GM18867 (cell line): Measurements from ENCODE around the gene GNPNAT1.
A peak's percentile ranks its signal among the peaks of the same experiment; 100 is the strongest.
"Not testable (repeated sequence)": the region's sequence is repeated elsewhere in the genome, so short reads cannot be mapped to it uniquely, and the experiment has no call there.

Experiments used
- ATAC-seq: cut with Tn5 transposase; IDR thresholded peaks from one replicate; pipeline ENCODE4 v1.9.1; 2021; ENCODE audit warnings: mild to moderate bottlenecking, moderate library complexity; ENCODE audit not compliant: unreplicated experiment

GNPNAT1 gene

DNA sequence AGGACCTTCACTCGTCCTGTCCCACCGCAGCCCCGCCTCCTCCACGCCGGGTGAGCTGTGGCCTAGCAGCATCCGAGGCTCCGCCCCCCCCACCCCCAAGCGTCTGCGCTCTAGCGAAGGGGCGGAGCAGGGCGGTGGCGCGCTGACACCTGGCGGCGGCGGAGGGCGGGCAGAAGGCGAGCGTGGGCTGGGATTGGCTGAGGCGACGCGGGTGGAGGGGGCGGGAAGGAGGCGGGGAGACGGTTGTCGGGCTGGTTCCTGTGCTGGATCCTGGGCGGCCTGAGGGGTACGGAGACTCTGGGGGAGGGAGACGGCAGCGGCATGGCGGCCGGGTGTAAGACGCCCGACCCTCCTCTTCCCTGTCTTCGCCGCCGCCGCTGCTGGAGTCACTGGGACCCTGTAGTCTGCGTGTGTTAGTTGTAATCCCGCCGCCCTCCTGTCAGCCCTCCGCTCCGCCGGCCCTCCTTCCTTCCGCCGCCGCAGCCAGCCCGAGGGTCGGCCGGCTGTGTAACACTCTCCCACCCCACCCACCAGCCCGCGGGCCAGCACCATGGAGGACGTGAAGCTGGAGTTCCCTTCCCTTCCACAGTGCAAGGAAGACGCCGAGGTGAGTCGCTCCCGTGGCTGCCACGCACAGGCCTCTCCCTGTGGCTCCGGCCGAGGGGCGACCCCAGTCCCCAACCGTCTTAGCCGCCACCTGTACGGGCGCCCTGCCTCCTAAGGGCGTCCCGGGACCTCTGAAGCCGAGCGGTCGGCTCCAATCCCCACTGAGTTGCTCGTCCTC is 61.3 kb downstream of the GNPNAT1 start, which contains the start of gene STYX:
Gene STYX (plus strand): TSS at position 242 of the 784 bp plus-strand sequence. CDS start 309 bp downstream, at position 551.
- peak; percentile 93 for ATAC-seq

DNA sequence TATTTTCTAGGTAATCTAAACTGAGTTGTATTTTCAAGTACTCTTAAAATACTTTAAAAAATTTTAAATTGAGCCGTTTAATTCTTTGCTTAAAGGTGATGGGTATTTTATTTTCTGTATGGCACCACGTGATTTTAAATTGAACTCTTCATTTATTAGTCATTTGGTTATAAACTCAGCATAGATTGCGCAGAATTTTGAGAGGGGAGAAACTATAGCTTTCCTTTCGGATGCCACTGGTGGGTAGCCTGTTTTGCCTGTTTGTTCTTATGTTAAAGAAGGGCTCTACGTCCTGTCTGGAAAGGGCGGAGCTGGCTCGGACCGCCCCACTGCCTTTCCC is 61.9 kb downstream of the GNPNAT1 start:
- ATAC-seq, result no peak

DNA sequence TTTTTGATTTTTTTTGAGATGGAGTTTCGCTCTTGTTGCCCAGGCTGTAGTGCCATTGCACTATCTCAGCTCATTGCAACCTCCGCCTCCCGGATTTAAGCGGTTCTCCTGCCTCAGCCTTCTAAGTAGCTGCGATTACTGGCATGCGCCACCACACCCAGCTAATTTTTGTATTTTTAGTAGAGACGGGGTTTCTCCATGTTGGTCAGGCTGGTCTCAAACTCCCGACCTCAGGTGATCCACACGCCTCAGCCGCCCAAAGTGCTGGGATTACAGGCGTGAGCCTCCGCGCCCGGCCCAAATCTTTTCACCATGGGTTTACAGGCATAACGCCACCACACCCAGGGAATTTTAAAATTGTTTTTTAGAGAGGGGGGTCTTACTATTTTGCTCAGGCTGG is 62.4 kb downstream of the GNPNAT1 start:
- ATAC-seq, result not testable (repeated sequence)

DNA sequence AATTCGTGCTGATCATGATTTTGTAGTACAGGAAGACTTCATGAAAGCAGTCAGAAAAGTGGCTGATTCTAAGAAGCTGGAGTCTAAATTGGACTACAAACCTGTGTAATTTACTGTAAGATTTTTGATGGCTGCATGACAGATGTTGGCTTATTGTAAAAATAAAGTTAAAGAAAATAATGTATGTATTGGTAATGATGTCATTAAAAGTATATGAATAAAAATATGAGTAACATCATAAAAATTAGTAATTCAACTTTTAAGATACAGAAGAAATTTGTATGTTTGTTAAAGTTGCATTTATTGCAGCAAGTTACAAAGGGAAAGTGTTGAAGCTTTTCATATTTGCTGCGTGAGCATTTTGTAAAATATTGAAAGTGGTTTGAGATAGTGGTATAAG is 63.9 kb downstream of the GNPNAT1 start:
- not testable (repeated sequence) for ATAC-seq
